ENCODE measurements around the gene DPP10.

GRCh38 chr2:114714313-114714712 is 271.9 kb downstream of the DPP10 start:
- TF ChIP-seq EZH2 (IDR thresholded peaks at IDR 0.05; ENCODE audit: insufficient read depth, low read length), result no peak
- TF ChIP-seq, protein P1, sequence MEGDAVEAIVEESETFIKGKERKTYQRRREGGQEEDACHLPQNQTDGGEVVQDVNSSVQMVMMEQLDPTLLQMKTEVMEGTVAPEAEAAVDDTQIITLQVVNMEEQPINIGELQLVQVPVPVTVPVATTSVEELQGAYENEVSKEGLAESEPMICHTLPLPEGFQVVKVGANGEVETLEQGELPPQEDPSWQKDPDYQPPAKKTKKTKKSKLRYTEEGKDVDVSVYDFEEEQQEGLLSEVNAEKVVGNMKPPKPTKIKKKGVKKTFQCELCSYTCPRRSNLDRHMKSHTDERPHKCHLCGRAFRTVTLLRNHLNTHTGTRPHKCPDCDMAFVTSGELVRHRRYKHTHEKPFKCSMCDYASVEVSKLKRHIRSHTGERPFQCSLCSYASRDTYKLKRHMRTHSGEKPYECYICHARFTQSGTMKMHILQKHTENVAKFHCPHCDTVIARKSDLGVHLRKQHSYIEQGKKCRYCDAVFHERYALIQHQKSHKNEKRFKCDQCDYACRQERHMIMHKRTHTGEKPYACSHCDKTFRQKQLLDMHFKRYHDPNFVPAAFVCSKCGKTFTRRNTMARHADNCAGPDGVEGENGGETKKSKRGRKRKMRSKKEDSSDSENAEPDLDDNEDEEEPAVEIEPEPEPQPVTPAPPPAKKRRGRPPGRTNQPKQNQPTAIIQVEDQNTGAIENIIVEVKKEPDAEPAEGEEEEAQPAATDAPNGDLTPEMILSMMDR (IDR thresholded peaks at IDR 0.05; ENCODE audit: insufficient read depth, low read depth, low read length), result no peak
